Suppressor macrophage treated with lipopolysaccharide for 4 hours (primary cell): ENCODE data around the gene TRA2B.
A peak's percentile ranks its signal among the peaks of the same experiment; 100 is the strongest.
"Not testable (repeated sequence)": the region's sequence is repeated elsewhere in the genome, so short reads cannot be mapped to it uniquely, and the experiment has no call there.

Experiments
- DNase-seq: peaks from one replicate; pipeline ENCODE4 v3.0.0-alpha.2; 2020

The TRA2B gene

GRCh38 chr3:185925353-185925752, 12.5 kb downstream of the TRA2B start:
- no peak for DNase-seq

- no peak for DNase-seq
These were observed 13.4 kb downstream of the TRA2B start for GRCh38 chr3:185924375-185924774.

DNA sequence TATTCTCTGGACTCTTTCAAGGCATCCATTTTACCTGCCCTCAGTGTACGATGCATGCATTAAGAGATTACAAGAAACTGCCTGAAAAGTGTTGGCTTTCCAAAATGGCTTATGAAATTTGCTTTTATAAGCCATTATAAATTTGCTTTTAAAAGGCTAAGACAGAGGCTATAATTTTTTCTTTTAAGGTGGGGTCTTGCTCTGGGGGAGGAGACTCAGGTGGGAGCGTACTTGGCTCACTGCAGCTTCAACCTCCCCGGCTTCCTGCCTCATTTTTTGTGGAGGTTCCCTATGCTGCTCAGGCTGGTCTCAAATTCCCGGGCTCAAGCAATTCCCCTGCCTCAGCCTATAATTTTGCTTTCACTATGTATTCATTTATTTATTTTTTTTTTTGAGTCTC, 17.6 kb downstream of the TRA2B start:
- DNase-seq: no peak

- no peak for DNase-seq
These were observed 21.6 kb downstream of the TRA2B start for GRCh38 chr3:185916042-185916833.

DNA sequence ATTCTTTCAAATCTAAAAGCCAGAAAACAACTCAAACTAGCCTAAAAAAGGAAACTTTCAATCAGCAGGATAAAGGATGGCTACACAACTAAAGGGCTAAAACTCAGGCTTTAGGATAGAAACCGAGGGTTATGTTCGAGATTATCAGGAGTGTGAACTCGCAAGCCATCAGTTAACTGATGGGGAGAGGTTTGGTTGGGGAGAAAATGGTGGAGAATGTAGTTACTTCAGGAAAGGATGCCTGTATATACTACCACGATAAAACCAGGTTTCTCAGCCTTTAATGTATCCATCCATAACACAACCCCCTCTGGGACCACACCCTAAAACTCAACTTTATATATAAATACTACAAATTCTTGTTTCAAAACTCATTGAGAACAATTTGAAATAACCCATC, 22.2 kb downstream of the TRA2B start:
- DNase-seq: no peak

DNA sequence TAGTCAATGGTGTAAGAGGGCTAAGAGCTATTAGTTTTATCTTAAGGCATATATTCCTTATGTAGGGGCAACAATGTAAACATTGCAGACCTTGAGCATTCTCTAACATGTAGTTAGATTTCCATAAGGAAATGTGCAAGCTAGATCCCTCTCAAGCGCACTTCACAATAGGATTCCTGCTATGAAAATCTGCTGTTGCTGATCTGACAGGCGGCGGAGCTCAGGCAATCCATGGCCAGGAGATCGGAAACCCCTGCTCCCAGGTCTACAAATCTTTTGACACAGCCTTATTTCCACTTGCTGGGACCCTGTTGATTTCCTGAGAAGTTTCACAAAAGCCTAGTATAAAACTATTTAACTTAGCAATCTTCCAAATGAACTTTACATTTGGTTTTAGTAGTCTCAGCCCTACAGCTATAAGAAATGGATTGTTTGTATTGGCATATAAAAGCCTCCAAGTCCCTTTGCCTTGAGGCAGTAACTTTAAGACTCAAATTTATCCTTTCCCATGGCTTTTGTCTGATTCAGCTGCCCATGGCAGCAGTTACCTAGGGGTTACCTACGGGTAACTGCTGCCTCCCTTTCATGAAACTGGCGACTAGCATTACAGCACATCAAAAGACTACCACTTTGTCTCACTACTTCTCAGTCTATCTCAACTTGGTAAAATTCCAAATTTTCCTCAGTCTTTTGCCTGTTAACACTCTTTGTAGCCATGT, 22.7 kb downstream of the TRA2B start:
- no peak for DNase-seq

- DNase-seq: no peak
These were observed 24.6 kb downstream of the TRA2B start for GRCh38 chr3:185912929-185913901.

DNA sequence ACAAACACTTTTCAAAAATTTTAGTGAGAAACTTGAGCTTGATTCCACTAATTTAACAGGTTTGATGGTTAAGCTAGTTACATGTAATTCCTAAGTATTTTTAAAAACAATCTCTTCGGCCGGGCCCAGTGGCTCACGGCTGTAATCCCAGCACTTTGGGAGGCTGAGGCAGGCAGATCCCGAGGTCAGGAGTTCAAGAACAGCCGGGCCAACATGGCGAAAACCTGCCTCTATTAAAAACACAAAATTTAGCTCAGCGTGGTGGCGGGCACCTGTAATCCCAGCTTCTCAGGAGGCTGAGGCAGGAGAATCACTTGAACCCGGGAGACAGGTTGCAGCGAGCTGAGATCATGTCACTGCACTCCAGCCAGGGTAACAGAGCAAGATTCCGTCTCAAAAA, 25.3 kb downstream of the TRA2B start:
- no peak for DNase-seq

DNA sequence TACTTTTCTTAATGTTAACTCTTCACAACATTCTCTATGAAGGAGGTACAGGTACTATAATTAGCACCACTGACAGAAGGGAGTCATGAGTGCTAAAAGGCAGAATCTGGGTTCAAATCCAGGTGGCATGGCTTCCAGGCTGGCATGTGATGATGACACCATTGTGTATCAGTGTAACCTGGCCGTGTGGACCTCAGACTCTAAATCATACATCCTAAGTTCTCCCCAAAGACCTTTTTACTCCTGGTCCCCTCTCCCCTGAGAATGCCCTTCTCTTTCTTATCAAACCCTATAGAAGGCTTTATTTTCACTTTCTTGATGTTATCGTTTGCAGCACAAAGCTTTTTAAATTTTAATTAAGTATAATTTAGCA, 26.8 kb downstream of the TRA2B start:
- not testable (repeated sequence) for DNase-seq

- DNase-seq: not testable (repeated sequence)
These were observed 27.3 kb downstream of the TRA2B start for GRCh38 chr3:185910322-185911075.

- not testable (repeated sequence) for DNase-seq
These were observed 27.9 kb downstream of the TRA2B start for GRCh38 chr3:185909913-185910312.

DNA sequence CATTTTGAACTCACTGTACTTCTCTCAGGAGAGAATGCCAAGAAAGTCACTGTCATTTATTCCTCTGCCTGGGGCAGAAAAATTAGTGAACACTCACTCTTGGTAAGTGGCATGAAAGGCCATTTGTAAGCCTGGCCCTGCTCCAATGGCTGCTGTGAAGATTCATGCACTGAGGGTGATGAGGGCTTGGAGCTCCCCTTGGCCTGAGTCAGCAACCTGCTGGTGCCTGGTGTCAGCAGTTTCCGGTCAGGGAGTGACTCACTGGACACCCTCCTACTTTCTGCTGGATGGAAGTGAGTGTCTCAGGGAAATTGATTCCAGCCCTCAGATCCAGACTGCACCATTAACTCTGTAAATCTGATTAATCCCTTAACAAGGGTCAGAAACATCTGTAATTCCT, 37.6 kb downstream of the TRA2B start:
- peak; percentile 87 for DNase-seq

GRCh38 chr3:185896636-185897035, 41.2 kb downstream of the TRA2B start:
- peak; percentile 48 for DNase-seq

GRCh38 chr3:185887066-185887465, 50.7 kb downstream of the TRA2B start:
- no peak for DNase-seq

- no peak for DNase-seq
These were observed 53.2 kb downstream of the TRA2B start for GRCh38 chr3:185884641-185885040.

- DNase-seq: no peak
These were observed 55.9 kb downstream of the TRA2B start for GRCh38 chr3:185881926-185882325.

DNA sequence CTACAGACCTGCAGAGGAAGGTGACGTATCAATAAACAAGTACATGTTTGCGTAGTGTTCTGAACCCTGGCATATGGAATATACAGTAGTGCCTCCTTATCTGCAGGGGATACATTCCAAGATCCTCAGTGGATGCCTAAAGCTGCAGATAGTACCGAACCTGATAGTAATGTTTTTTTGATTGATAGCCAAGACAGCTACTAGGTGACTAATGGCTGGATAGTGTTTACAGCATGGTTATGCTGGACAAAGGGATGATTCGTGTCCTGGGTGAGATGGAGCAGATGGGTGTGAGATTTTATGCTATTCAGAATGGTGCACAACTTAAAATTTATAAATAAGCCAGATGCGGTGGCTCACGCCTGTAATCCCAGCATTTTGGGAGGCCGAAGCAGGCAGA, 57.2 kb downstream of the TRA2B start:
- DNase-seq: no peak

DNA sequence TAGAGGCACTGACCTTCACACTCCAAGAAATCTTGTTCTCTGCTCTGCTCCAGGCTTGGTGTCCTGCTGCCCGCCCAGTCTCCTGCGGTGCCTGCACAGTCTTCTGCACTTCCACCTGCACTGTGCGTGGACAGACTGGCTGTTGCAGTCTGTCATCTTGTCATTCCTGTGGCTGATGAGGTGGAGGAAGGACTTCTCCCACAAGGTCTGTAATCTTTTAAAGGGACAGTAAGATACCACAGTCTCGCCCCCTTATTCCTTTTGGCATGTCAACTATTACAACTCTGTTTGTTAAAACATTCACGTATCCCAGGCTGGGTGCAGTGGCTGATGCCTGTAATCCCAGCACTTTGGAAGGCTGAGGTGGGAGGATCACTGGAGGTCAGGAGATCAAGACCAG, 58.9 kb downstream of the TRA2B start:
- no peak for DNase-seq

- DNase-seq: no peak
These were observed 63.7 kb downstream of the TRA2B start for GRCh38 chr3:185874119-185874518.

DNA sequence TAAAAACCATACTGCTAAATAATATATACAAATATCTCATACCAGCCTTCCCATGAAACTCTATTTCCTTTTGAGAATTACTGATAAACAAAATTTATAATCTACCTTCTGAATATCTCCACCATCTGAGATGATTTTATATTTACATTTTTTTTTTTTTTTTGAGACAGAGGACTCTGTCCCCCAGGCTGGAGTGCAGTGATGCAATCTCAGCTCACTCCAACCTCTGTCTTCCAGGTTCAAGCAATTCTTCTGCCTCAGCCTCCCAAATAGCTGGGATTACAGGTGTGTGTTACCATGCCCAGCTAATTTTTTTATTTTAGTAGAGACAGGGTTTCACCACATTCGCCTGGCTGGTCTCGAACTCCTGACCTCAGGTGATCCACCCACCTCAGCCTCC, 70.2 kb downstream of the TRA2B start:
- no peak for DNase-seq

DNA sequence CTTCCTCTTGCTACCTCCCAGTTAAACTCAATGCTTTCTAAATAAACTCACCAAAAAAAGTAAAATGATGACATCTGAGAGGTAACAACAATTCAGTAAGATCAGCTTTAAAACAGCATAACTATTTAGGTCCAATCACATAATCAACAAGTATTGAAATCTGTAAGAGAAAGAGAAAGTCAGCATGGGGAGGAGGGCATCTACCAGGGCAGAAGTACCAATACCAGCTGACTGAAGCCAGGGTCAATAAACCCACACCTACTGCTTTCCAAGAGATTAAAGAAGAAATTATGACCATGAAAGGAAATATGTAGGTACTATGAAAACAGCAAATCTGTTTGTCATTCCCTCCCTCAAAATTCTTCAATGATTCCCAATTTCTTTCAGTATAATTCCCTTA, 70.8 kb downstream of the TRA2B start:
- DNase-seq: no peak

- DNase-seq: no peak
These were observed 71.3 kb downstream of the TRA2B start for GRCh38 chr3:185866555-185866954.
